Measurements from ENCODE around the gene PTK6. TPM values are rescaled to one million over a fixed set of nuclear protein-coding genes. Genes with fewer than 3 reads are reported as not detected.

PTK6 gene
- total RNA-seq, 2 experiments from 2014 or later, result 0.19 to 0.22 TPM

- no peak overlapping the region for H3K27ac Mint-ChIP-seq
- Histone ChIP-seq H3K27ac (ENCODE audit: low read depth in 1 of 2, low read length in 2 of 2) (no peak overlapping the region), H3K4me3 (ENCODE audit: low read length) (no peak overlapping the region), H3K27me3 (ENCODE audit: control insufficient read depth in 1 of 2, insufficient read depth in 2 of 2, low read length in 2 of 2) (peaks cover 0 to 20% of the 10 kb centered on the region in 2 experiments), H3K36me3 (ENCODE audit: insufficient read depth, low read length) (no peaks in the 10 kb centered on the region), H3K9me3 (ENCODE audit: control insufficient read depth in 1 of 2, insufficient read depth in 1 of 2, low read length in 2 of 2) (peaks cover 13 to 28% of the 10 kb centered on the region in 2 experiments), H3K4me1 (ENCODE audit: insufficient read depth, low read length) (peaks cover 6% of the 10 kb centered on the region)
- intact Hi-C loops (cut with DNase I, micrococcal nuclease), result no loop called here
- POLR2A ChIA-PET, result interaction anchor here (1.0 kb wide), 1 partner anchor 12 kb away, joined by 3 read pairs; the partner anchor contains the start of gene PPDPF
- H3K4me3 Mint-ChIP-seq, result no peak overlapping the region
- H3K9me3 Mint-ChIP-seq, result peaks cover 5% of the 10 kb centered on the region
- CTCF ChIA-PET, result interaction anchor here (0.7 kb wide), 2 partner anchors 158 to 1015 kb away, joined by 3 read pairs; no protein-coding TSS in a partner anchor
- no peak for TF ChIP-seq CTCF (IDR thresholded peaks at IDR 0.05)
- no peaks in the 10 kb centered on the region for H3K36me3 Mint-ChIP-seq (ENCODE audit: low read depth)
- DNase-seq (no peak), ATAC-seq (ENCODE audit: poor library complexity) (no peak)
- peaks cover 56% of the 10 kb centered on the region for H3K27me3 Mint-ChIP-seq
- no peaks in the 10 kb centered on the region for H3K4me1 Mint-ChIP-seq (ENCODE audit: low read depth)
Observed at GRCh38 chr20:63509088-63509564, 28.1 kb downstream of the PTK6 start.

GRCh38 chr20:63508072-63508768 lies 29.0 kb downstream of the PTK6 start:
- Mint-ChIP-seq H3K9me3 (peaks cover 3% of the 10 kb centered on the region), H3K4me1 (ENCODE audit: low read depth) (no peaks in the 10 kb centered on the region), H3K27ac (no peak overlapping the region), H3K36me3 (ENCODE audit: low read depth) (no peaks in the 10 kb centered on the region), H3K4me3 (no peak overlapping the region), H3K27me3 (peaks cover 58% of the 10 kb centered on the region)
- intact Hi-C loops (cut with DNase I, micrococcal nuclease), result no loop called here
- Histone ChIP-seq H3K27ac (ENCODE audit: low read depth in 1 of 2, low read length in 2 of 2) (no peak overlapping the region), H3K27me3 (ENCODE audit: control insufficient read depth in 1 of 2, insufficient read depth in 2 of 2, low read length in 2 of 2) (peaks cover 0 to 22% of the 10 kb centered on the region in 2 experiments), H3K36me3 (ENCODE audit: insufficient read depth, low read length) (no peaks in the 10 kb centered on the region), H3K4me1 (ENCODE audit: insufficient read depth, low read length) (peaks cover 6% of the 10 kb centered on the region), H3K4me3 (ENCODE audit: low read length) (no peak overlapping the region), H3K9me3 (ENCODE audit: control insufficient read depth in 1 of 2, insufficient read depth in 1 of 2, low read length in 2 of 2) (peaks cover 13 to 35% of the 10 kb centered on the region in 2 experiments)
- no peak for ATAC-seq (ENCODE audit: poor library complexity)
- TF ChIP-seq CTCF (IDR thresholded peaks at IDR 0.05), result no peak
- POLR2A ChIA-PET, result no interaction called here
- CTCF ChIA-PET, result interaction anchor here (0.7 to 1.2 kb wide), 2 partner anchors 11 to 84 kb away, joined by 3 read pairs; no protein-coding TSS in a partner anchor
- DNase-seq, result peak in 1 of 14 experiments; percentile 58

- H3K27me3 Mint-ChIP-seq, result peaks cover 50% of the 10 kb centered on the region
- Histone ChIP-seq H3K9me3 (ENCODE audit: control insufficient read depth in 1 of 2, insufficient read depth in 1 of 2, low read length in 2 of 2) (peaks cover 13 to 35% of the 10 kb centered on the region in 2 experiments), H3K4me3 (ENCODE audit: low read length) (no peak overlapping the region), H3K4me1 (ENCODE audit: insufficient read depth, low read length) (peaks cover 6% of the 10 kb centered on the region), H3K36me3 (ENCODE audit: insufficient read depth, low read length) (no peaks in the 10 kb centered on the region), H3K27me3 (ENCODE audit: control insufficient read depth in 1 of 2, insufficient read depth in 2 of 2, low read length in 2 of 2) (peaks cover 0 to 22% of the 10 kb centered on the region in 2 experiments), H3K27ac (ENCODE audit: low read depth in 1 of 2, low read length in 2 of 2) (no peak overlapping the region)
- ChIA-PET CTCF (interaction anchor here (0.7 kb wide), 1 partner anchor 10 kb away, joined by 3 read pairs; no protein-coding TSS in a partner anchor), POLR2A (no interaction called here)
- H3K36me3 Mint-ChIP-seq (ENCODE audit: low read depth), result no peaks in the 10 kb centered on the region
- no peak overlapping the region for H3K27ac Mint-ChIP-seq
- H3K4me1 Mint-ChIP-seq (ENCODE audit: low read depth), result no peaks in the 10 kb centered on the region
- no peak for TF ChIP-seq CTCF (IDR thresholded peaks at IDR 0.05)
- no peak for ATAC-seq (ENCODE audit: poor library complexity)
- intact Hi-C loops (cut with DNase I, micrococcal nuclease), result no loop called here
- H3K9me3 Mint-ChIP-seq, result peaks cover 2% of the 10 kb centered on the region
- no peak overlapping the region for H3K4me3 Mint-ChIP-seq
- DNase-seq, result no peak
Observed at GRCh38 chr20:63507083-63507743, 30.0 kb downstream of the PTK6 start.

Data from CD4-positive, alpha-beta T cell (primary cell).